Measurements from ENCODE around the gene COG1. TPM values are rescaled to one million over a fixed set of nuclear protein-coding genes. Genes with fewer than 3 reads are reported as not detected.
A peak's percentile ranks its signal among the peaks of the same experiment; 100 is the strongest.

COG1 gene
- total RNA-seq, 1 donor from 2014 or later, result 37.0 TPM

- TF ChIP-seq, protein P1, sequence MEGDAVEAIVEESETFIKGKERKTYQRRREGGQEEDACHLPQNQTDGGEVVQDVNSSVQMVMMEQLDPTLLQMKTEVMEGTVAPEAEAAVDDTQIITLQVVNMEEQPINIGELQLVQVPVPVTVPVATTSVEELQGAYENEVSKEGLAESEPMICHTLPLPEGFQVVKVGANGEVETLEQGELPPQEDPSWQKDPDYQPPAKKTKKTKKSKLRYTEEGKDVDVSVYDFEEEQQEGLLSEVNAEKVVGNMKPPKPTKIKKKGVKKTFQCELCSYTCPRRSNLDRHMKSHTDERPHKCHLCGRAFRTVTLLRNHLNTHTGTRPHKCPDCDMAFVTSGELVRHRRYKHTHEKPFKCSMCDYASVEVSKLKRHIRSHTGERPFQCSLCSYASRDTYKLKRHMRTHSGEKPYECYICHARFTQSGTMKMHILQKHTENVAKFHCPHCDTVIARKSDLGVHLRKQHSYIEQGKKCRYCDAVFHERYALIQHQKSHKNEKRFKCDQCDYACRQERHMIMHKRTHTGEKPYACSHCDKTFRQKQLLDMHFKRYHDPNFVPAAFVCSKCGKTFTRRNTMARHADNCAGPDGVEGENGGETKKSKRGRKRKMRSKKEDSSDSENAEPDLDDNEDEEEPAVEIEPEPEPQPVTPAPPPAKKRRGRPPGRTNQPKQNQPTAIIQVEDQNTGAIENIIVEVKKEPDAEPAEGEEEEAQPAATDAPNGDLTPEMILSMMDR (IDR thresholded peaks at IDR 0.05), result no peak
- peaks cover 7% of the 10 kb centered on the region for H3K4me1 ChIP-seq
- no peaks in the 10 kb centered on the region for H3K27me3 ChIP-seq
- H3K27ac ChIP-seq, result no peak overlapping the region
- intact Hi-C loops (cut with DNase I), result no loop called here
- no peaks in the 10 kb centered on the region for H3K9me3 ChIP-seq
- ATAC-seq, result no peak
- DNase-seq, result no peak
- peaks cover 70% of the 10 kb centered on the region for H3K36me3 ChIP-seq
- no peak overlapping the region for H3K4me3 ChIP-seq
Measured at GRCh38 chr17:73208139-73208827, 15.4 kb downstream of the COG1 start.

- intact Hi-C loops (cut with DNase I), result no loop called here
- DNase-seq (no peak), ATAC-seq (no peak)
- no peaks in the 10 kb centered on the region for H3K9me3 ChIP-seq
- TF ChIP-seq, protein P1 (IDR thresholded peaks at IDR 0.05), result no peak
- H3K36me3 ChIP-seq, result peaks cover 63% of the 10 kb centered on the region
- no peak overlapping the region for H3K4me3 ChIP-seq
- no peaks in the 10 kb centered on the region for H3K4me1 ChIP-seq
- no peak overlapping the region for H3K27ac ChIP-seq
- no peaks in the 10 kb centered on the region for H3K27me3 ChIP-seq
Measured at GRCh38 chr17:73209436-73209835, 16.6 kb downstream of the COG1 start.

- Histone ChIP-seq H3K36me3 (peaks cover 56% of the 10 kb centered on the region), H3K27ac (no peak overlapping the region), H3K27me3 (no peaks in the 10 kb centered on the region), H3K9me3 (no peaks in the 10 kb centered on the region), H3K4me1 (no peaks in the 10 kb centered on the region), H3K4me3 (no peak overlapping the region)
- ATAC-seq (no peak), DNase-seq (no peak)
- intact Hi-C loops (cut with DNase I), result no loop called here
- TF ChIP-seq, protein P1 (IDR thresholded peaks at IDR 0.05), result peak; percentile 27
Measured at GRCh38 chr17:73210002-73210678, 17.3 kb downstream of the COG1 start.

- Histone ChIP-seq H3K36me3 (peaks cover 40% of the 10 kb centered on the region), H3K9me3 (no peaks in the 10 kb centered on the region), H3K4me3 (no peak overlapping the region), H3K27me3 (no peaks in the 10 kb centered on the region), H3K4me1 (no peaks in the 10 kb centered on the region), H3K27ac (no peak overlapping the region)
- intact Hi-C loops (cut with DNase I), result no loop called here
- no peak for ATAC-seq
- TF ChIP-seq, protein P1 (IDR thresholded peaks at IDR 0.05), result no peak
- no peak for DNase-seq
Measured at GRCh38 chr17:73211745-73212144, 18.9 kb downstream of the COG1 start.

DNA sequence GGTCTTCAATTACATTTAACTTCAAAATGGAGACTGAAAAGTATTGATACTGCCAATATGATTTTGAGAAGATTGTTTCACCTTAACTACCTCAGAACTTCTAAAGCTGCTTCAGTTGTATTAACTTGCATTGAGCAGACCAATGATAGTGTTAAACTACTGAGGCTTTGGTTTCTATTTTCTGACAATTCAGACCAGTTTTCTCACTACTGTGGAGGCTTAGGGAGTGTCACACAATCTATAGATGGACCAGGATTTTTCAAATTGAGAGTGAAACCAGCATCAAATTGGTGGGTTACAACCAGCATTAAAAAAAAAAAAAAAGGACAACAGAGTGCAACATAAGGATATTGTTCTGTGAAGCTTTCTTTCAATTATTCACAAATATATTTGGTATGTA, 21.2 kb downstream of the COG1 start:
- Histone ChIP-seq H3K4me3 (no peak overlapping the region), H3K9me3 (no peaks in the 10 kb centered on the region), H3K27ac (no peak overlapping the region), H3K27me3 (no peaks in the 10 kb centered on the region), H3K36me3 (peaks cover 17% of the 10 kb centered on the region), H3K4me1 (no peaks in the 10 kb centered on the region)
- TF ChIP-seq, protein P1 (IDR thresholded peaks at IDR 0.05), result no peak
- ATAC-seq (no peak), DNase-seq (no peak)
- intact Hi-C loops (cut with DNase I), result no loop called here
